Chondrocyte (in vitro differentiated cells): ENCODE data around the gene TCP11L2. TPM values are rescaled to one million over a fixed set of nuclear protein-coding genes. Genes with fewer than 3 reads are reported as not detected.
A peak's percentile ranks its signal among the peaks of the same experiment; 100 is the strongest.

Experiments
- DNase-seq: peaks from one replicate; pipeline ENCODE4 v3.0.0; 2021; ENCODE audit warnings: mixed read lengths, low spot score
- H3K27ac Mint-ChIP-seq: one replicate; pipeline ENCODE4 v1.8.0; 2021; ENCODE audit warnings: mild to moderate bottlenecking, moderate library complexity, mixed read lengths; ENCODE audit not compliant: unreplicated experiment
- H3K27me3 Mint-ChIP-seq: 2 replicates; pipeline ENCODE4 v1.8.0; 2021; ENCODE audit warnings: low read depth, mixed read lengths
- H3K36me3 Mint-ChIP-seq: 2 replicates; pipeline ENCODE4 v1.8.0; 2021; ENCODE audit warnings: low read depth, mixed read lengths
- H3K4me1 Mint-ChIP-seq: 2 replicates; pipeline ENCODE4 v1.8.0; 2021; ENCODE audit warnings: low read depth, mild to moderate bottlenecking, mixed read lengths
- H3K4me3 Mint-ChIP-seq: one replicate; pipeline ENCODE4 v1.8.0; 2021; ENCODE audit warnings: mild to moderate bottlenecking, moderate library complexity, mixed read lengths; ENCODE audit not compliant: unreplicated experiment
- H3K9me3 Mint-ChIP-seq: 2 replicates; pipeline ENCODE4 v1.8.0; 2021; ENCODE audit warnings: low read depth, mixed read lengths
- CTCF ChIP-seq: fragments of 200-600 bp; sonication (generic); IDR thresholded peaks from 2 replicates; pipeline ENCODE4 v1.5.0; 2021; ENCODE audit warnings: antibody characterized with exemption, mild to moderate bottlenecking, moderate library complexity
- total RNA-seq: library from RNA; stranded (reverse); gene quantifications from 3 replicates; pipeline ENCODE4 v1.2.1, GENCODE V29; 2021

The TCP11L2 gene
- total RNA-seq, 1 donor from 2014 or later = 31.2 TPM

GRCh38 chr12:106288494-106289195 is 13.9 kb upstream of the TCP11L2 start:
- peaks cover 18% of the 10 kb centered on the region for H3K4me1 Mint-ChIP-seq
- no peak overlapping the region for H3K4me3 Mint-ChIP-seq
- no peak for TF ChIP-seq CTCF
- peak overlapping the region; percentile 85 for H3K27ac Mint-ChIP-seq
- H3K9me3 Mint-ChIP-seq = no peaks in the 10 kb centered on the region
- H3K27me3 Mint-ChIP-seq = no peaks in the 10 kb centered on the region
- no peak for DNase-seq
- no peaks in the 10 kb centered on the region for H3K36me3 Mint-ChIP-seq

GRCh38 chr12:106289196-106289681 is 13.3 kb upstream of the TCP11L2 start:
- Mint-ChIP-seq H3K36me3 (no peaks in the 10 kb centered on the region), H3K4me1 (peaks cover 18% of the 10 kb centered on the region), H3K27ac (peak overlapping the region; percentile 85), H3K4me3 (no peak overlapping the region), H3K27me3 (no peaks in the 10 kb centered on the region), H3K9me3 (no peaks in the 10 kb centered on the region)
- DNase-seq = no peak
- no peak for TF ChIP-seq CTCF

GRCh38 chr12:106290666-106291065 is 11.9 kb upstream of the TCP11L2 start:
- H3K27me3 Mint-ChIP-seq = no peaks in the 10 kb centered on the region
- no peaks in the 10 kb centered on the region for H3K9me3 Mint-ChIP-seq
- no peaks in the 10 kb centered on the region for H3K36me3 Mint-ChIP-seq
- H3K27ac Mint-ChIP-seq = no peak overlapping the region
- no peak for TF ChIP-seq CTCF
- no peak for DNase-seq
- peaks cover 18% of the 10 kb centered on the region for H3K4me1 Mint-ChIP-seq
- no peak overlapping the region for H3K4me3 Mint-ChIP-seq

GRCh38 chr12:106291342-106291741 is 11.2 kb upstream of the TCP11L2 start:
- Mint-ChIP-seq H3K4me1 (peaks cover 24% of the 10 kb centered on the region), H3K36me3 (no peaks in the 10 kb centered on the region), H3K27me3 (no peaks in the 10 kb centered on the region), H3K27ac (no peak overlapping the region), H3K9me3 (no peaks in the 10 kb centered on the region), H3K4me3 (no peak overlapping the region)
- no peak for TF ChIP-seq CTCF
- no peak for DNase-seq

- H3K9me3 Mint-ChIP-seq = no peaks in the 10 kb centered on the region
- no peaks in the 10 kb centered on the region for H3K27me3 Mint-ChIP-seq
- H3K4me1 Mint-ChIP-seq = peaks cover 28% of the 10 kb centered on the region
- no peaks in the 10 kb centered on the region for H3K36me3 Mint-ChIP-seq
- DNase-seq = no peak
- TF ChIP-seq CTCF = no peak
- H3K27ac Mint-ChIP-seq = no peak overlapping the region
- no peak overlapping the region for H3K4me3 Mint-ChIP-seq
Measured at GRCh38 chr12:106292339-106292738, 10.2 kb upstream of the TCP11L2 start.
